DMS114 treated with DMSO at 0.1 percent for 48 hours (cell line): Measurements from ENCODE around the gene PNMA8B.
"Not testable (repeated sequence)": the region's sequence is repeated elsewhere in the genome, so short reads cannot be mapped to it uniquely, and the experiment has no call there.

Experiments
- DNase-seq: peaks from one replicate; lab custom pipeline; 2025; ENCODE audit not compliant: unreplicated experiment; lab: John Stamatoyannopoulos, UW

PNMA8B gene

GRCh38 chr19:46514589-46515289 is 19.1 kb upstream of the PNMA8B start:
- no peak for DNase-seq

- DNase-seq = peak; percentile 37
These were observed 18.0 kb upstream of the PNMA8B start for GRCh38 chr19:46513461-46514236.

GRCh38 chr19:46511237-46511636 is 15.6 kb upstream of the PNMA8B start:
- no peak for DNase-seq

GRCh38 chr19:46508206-46508605 is 12.5 kb upstream of the PNMA8B start:
- DNase-seq = no peak

GRCh38 chr19:46503848-46504453 is 8.3 kb upstream of the PNMA8B start:
- DNase-seq = no peak

- DNase-seq = no peak
These were observed 7.2 kb upstream of the PNMA8B start for GRCh38 chr19:46502891-46503290.

GRCh38 chr19:46499692-46500091 is 4.0 kb upstream of the PNMA8B start:
- no peak for DNase-seq

- DNase-seq = no peak
These were observed 2.1 kb upstream of the PNMA8B start for GRCh38 chr19:46497773-46498172.

GRCh38 chr19:46496886-46497285 is 1.2 kb upstream of the PNMA8B start:
- not testable (repeated sequence) for DNase-seq

- no peak for DNase-seq
These were observed 637 bp upstream of the PNMA8B start for GRCh38 chr19:46496304-46496703.

GRCh38 chr19:46494941-46495785 is 504 bp downstream of the PNMA8B start:
- DNase-seq = no peak

GRCh38 chr19:46494146-46494940 is 1.3 kb downstream of the PNMA8B start:
- no peak for DNase-seq

- DNase-seq = no peak
These were observed 2.2 kb downstream of the PNMA8B start for GRCh38 chr19:46493236-46494145.

GRCh38 chr19:46492841-46493235 is 2.8 kb downstream of the PNMA8B start:
- DNase-seq = no peak

- DNase-seq = no peak
These were observed 3.5 kb downstream of the PNMA8B start for GRCh38 chr19:46491975-46492682.

- DNase-seq = no peak
These were observed 4.9 kb downstream of the PNMA8B start for GRCh38 chr19:46490774-46491173.

- DNase-seq = no peak
These were observed 6.0 kb downstream of the PNMA8B start for GRCh38 chr19:46489445-46490272.

GRCh38 chr19:46488551-46488950 is 7.1 kb downstream of the PNMA8B start:
- DNase-seq = no peak
